GM19043 (cell line): ENCODE measurements around the gene REM1.
"Not testable (repeated sequence)": the region's sequence is repeated elsewhere in the genome, so short reads cannot be mapped to it uniquely, and the experiment has no call there.

ENCODE experiments used
- ATAC-seq: cut with Tn5 transposase; IDR thresholded peaks from one replicate; pipeline ENCODE4 v1.9.1; 2021; ENCODE audit warnings: low read depth; ENCODE audit not compliant: unreplicated experiment

The REM1 gene

GRCh38 chr20:31484001-31484400 lies 8.9 kb downstream of the REM1 start:
- ATAC-seq: no peak

GRCh38 chr20:31485450-31486339 lies 10.6 kb downstream of the REM1 start:
- no peak for ATAC-seq

DNA sequence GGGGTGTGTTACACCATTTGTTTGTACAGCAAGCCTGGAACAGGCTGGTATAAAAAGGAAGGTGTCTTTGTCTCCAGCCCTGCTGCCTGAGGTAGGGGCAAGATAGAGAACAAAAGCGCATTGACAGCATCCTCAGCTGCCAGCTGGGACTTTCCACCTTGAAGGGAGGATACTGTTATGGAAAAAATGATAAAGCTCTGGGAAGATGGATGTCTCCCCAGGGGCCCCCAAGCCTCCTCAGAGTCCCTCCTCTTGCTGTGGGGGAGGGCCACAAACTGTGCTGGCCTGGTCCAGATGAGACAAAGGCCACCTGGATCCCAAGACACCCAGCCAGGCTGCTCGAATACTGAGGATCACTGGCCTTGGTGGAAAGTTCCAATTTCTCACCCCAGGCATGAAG lies 13.0 kb downstream of the REM1 start:
- no peak for ATAC-seq

GRCh38 chr20:31489152-31489551 lies 14.1 kb downstream of the REM1 start:
- no peak for ATAC-seq

DNA sequence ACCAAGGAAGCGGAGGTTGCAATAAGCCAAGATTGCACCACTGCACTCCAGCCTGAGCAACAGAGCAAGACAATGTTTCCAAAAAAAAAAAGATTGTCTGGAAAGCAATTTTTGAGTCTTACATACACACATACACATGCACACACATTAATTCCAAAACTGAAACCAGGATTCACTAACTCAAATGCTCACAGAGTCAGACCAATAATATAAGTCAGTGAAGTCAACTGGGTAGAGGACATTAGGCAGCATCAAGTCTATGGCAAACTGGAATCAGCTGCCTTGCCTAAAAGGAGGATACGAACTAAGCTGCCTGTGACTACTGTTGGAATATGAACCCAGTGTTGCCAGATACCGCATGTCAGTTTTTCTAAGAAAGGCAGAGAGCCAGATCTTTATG lies 15.7 kb downstream of the REM1 start:
- no peak for ATAC-seq

DNA sequence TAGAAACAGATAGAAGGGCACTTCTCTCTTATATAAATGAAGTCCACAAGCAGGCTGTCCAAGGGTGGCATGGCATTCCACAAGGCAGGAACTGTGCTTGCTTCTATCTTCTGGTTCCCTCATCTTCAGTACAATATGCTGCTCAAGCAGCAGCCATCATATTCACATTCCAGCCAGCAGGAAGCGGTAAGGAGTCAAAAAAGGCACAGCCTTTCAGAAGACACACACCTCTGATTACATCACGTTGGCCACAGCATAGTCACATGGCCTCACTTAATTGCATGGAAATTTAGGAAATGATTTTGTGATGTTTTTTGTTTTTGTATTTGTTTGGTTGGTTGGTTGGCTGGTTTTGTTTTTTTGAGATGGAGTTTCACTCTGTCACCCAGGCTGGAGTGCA lies 19.0 kb downstream of the REM1 start:
- ATAC-seq: no peak

DNA sequence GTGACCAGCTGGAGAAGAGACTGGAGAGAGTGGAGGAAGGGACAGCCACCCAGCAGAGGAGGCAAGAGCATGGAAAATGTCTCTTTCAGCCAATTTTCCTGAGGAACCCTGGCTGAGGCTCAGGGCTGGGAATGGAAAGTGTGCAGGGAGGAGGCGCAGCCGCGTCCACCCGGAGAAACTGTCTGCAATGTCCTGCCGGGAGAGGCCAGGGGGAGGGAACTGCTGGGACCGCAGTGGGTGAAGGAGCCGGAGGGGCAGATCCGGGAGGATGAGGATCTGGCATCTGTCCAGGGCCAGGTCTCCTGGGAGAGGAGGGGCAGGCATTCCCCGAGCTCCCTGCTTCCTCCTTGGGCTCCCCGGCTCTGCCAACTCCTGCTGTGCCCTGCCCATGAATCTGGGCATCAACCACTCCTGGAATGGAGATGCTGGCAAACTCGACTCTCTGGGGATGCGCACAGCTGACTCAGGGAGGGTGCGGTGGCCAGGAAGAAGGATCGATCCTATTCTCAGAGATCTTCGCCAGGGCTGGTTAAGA lies 21.7 kb downstream of the REM1 start:
- ATAC-seq: no peak

- no peak for ATAC-seq
Measured at GRCh38 chr20:31497838-31498540, 22.9 kb downstream of the REM1 start.

DNA sequence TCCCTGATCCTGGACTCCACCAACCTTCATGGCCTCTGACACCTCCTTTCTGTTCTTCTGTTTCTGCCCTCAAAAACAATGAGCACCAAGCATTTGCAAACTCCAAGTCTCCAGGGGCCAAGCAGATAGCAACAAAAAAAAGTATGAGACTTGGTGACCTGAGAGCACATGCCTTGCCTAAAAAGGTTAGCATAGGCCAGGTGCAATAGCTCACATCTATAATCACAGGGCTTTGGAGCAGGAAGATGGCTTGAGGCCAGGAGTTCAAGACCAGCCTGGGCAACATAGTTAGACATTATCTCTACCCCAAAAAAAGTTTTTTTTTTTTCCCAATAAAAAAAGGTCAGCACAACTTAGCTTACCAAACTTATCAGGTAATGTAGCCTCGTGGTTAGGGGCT lies 25.4 kb downstream of the REM1 start:
- no peak for ATAC-seq

DNA sequence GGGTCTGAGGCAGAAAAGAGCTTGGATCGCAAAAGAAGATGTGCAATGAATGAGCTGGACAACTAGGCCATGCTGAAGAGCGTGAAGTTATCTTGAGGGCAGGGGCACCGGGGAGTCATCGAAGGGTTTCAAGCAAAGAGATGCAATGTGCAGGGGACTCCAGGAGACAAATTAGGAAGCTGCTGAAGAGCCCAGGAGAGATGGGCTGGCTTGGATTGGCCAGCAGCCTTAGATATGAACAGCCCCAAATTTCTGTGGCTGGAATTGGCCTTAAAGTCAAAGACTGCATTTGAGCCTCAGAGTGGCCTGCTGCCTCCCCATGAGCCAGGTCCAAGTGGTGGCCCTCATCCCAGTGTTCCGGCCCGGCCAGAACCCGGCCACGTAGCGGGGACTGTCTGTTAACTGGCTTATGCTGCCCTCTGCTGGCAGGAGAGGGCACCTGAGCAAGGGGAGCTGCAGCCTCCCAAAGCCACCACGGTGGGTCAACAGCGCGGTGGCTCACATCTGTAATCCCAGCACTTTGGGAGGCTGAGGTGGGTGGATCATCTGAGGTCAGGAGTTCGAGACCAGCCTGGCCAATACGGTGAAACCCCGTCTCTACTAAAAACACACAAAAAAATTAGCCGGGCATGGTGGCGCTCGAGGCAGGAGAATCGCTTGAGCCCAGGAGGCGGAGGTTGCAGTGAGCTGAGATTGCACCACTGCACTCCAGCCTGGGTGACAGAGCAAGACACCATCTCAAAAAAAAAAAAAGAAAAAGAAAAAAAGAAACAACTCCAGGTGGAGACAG lies 28.0 kb downstream of the REM1 start:
- peak; percentile 79 for ATAC-seq

DNA sequence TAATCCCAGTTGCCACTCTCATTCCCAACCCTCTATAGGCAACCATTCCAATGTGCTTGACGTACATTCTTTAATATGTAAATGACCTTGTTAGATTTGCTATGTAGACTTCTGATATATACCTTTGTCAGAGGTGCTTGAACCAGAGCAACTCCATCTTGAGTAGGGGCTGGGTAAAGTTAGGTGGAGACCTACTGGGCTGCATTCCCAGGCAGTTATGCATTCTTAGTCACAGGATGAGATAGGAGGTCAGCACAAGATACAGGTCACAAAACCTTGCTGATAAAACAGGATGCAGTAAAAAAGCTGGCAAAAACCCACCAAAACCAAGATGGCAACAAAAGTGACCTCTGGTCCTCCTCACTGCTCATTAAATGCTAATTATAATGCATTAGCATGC lies 30.8 kb downstream of the REM1 start:
- ATAC-seq: no peak

DNA sequence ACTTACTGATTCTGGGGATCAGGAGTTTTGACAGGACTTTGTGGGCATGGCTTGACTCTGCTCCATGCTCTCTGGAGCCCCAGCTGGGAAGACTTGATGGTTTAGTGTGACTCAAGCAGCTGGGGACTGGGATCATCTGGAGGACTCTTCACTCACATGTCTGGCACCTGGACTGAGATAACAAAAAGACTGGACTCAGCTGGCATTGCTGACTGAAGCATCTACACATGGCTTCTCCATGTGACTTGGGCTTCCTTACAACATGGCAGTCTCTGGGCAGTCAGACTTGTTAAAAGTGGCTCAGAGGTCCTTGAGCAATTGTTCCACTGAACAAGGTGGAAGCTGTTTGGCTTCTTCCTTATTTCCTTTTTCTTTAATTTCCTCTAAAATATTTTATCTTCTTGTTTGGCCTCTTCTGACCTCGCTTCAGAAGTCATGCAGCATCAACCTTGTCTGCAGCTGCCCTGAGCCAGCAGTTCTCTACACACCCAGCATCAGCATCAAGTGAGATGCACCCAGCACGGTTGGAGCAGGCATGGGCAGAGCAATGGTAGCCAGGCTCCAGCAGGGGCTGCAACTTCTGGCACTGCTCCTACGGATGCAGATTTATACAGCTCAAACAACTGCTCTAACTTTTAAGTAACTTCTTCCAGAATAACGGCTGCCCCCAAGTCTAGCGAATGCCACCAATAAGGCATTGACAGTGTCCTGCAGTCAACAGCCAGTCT lies 33.6 kb downstream of the REM1 start:
- ATAC-seq: no peak

DNA sequence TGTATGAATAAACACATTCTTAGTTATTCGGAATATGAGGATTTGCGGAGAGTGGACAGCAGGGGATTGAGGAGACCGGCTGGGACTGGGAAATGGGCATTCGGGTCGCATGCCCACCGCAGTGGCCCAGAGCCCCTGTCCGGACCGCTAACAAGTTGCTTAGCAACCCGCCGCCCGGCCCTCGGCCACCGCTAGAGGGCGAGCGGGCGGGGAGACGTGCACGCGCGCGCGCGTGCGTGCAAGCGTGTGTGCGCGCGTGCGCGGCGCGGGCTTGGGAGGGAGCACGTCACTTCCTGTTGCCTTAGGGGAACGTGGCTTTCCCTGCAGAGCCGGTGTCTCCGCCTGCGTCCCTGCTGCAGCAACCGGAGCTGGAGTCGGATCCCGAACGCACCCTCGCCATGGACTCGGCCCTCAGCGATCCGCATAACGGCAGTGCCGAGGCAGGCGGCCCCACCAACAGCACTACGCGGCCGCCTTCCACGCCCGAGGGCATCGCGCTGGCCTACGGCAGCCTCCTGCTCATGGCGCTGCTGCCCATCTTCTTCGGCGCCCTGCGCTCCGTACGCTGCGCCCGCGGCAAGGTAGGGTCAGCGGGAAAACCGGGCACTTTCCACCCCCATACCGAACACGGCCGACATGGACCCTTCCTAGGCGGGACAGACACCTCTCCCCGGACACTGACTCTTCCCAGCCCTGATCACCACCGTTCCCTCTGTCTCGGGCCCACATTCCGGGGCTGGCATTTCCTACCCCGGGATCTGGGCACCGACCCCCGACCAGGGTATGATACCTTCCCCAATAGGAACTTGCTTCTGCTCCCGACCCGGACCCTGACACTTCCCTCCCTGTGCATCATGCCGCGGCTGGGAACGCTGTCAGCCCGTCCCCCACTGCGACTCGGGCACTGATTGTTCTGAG lies 39.3 kb downstream of the REM1 start, which contains the start of gene HM13:
TSS of gene HM13 (plus strand) at position 289 of the 918 bp plus-strand sequence. CDS start at position 399, 110 bp downstream.
- peak; percentile 88 for ATAC-seq

- no peak for ATAC-seq
Measured at GRCh38 chr20:31515072-31515774, 40.1 kb downstream of the REM1 start.

DNA sequence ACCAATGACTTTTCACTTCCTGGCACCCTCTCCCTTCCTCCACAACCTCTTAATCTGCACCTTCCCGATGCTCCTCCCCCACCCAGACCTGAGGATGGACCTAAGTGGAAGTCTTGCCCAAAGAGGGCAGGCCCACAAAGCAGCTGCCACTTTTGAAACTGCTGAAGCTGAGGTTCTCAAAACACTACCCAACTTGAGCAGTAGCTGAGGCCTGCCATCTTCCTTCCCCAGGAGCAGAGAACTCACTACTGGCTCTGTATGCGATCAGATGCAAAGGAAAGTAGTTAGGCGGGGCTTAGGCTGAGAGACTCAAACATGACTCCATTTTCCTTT lies 40.7 kb downstream of the REM1 start:
- no peak for ATAC-seq

DNA sequence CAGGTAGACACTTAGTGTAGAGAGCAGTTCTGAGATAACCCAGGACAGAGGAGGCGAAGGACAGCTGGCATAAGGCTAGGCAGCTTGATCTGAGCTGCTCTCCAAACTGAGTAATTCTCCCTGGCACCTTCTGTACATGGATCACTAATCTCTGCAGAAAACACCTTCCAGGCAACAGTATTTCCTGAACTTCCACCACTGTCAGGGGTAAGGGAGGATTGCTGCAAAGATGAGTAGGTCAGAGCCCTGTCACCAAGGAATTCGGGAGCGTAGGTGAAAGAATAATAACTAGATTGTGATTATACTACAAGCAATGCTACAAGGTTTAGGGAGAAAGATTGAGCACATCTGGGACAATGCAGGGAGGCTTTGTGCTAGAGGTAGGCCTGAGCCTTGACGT lies 41.1 kb downstream of the REM1 start:
- no peak for ATAC-seq

DNA sequence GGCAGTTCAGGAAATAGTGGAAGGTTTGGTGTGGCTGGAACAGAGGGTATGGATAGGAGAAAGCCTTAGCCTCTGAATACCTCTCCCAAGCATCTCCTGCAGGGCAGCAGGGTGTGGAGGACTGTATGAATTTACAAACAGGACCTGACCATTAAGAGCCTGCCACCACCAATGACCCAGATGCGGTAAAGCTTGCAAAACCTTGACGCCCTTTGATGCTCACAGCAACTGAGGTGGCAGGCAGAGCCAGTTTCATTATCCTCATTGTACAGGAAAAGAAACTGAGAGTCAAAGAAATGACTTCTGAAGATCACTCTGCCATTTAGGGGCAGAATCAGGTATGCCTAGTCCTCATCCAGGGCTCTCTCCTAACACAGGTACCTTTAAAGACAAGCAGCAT lies 41.6 kb downstream of the REM1 start:
- ATAC-seq: no peak

DNA sequence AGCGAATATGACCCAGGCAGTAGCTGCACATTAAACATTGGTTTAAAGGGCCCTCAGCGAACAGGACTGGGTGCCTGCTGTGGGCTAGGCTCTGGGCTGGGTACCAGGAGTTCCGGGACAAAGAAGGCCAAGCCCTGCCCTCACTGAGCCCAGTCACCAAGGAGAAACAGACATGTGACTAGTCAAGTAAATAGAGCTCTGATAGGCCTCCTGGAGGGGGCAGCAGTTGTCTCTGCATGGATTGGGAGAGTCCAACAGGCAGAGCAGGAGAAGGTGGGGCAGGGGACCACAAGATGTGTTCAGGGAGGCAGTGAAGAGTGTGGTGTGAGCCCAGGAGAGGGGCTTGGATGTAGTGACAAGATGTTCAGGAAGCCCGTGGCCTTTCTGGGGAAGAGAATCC lies 42.3 kb downstream of the REM1 start:
- ATAC-seq: no peak

- ATAC-seq: not testable (repeated sequence)
Measured at GRCh38 chr20:31521267-31521666, 46.2 kb downstream of the REM1 start.
